Suprapubic skin (tissue), 4 donors: ENCODE data around the gene ANKRD44.

Experiments used
- EP300 ChIP-seq: sonication (generic); formaldehyde crosslinking; IDR thresholded peaks from one replicate; pipeline ENCODE4 v1.6.1; 2017; ENCODE audit warnings: antibody characterized with exemption
- POLR2A ChIP-seq, 2 donors: fragments of 450-650 bp; IDR thresholded peaks; one replicate each; pipeline ENCODE4 v1.6.1; 2017; ENCODE audit warnings: antibody characterized with exemption in 2 of 2, mild to moderate bottlenecking in 2 of 2, moderate library complexity in 2 of 2
- POLR2AphosphoS5 ChIP-seq, 3 donors: sonication (generic); formaldehyde crosslinking; IDR thresholded peaks; one replicate each; pipeline ENCODE4 v1.6.1; 2017; ENCODE audit warnings: antibody characterized with exemption in 3 of 3

DNA sequence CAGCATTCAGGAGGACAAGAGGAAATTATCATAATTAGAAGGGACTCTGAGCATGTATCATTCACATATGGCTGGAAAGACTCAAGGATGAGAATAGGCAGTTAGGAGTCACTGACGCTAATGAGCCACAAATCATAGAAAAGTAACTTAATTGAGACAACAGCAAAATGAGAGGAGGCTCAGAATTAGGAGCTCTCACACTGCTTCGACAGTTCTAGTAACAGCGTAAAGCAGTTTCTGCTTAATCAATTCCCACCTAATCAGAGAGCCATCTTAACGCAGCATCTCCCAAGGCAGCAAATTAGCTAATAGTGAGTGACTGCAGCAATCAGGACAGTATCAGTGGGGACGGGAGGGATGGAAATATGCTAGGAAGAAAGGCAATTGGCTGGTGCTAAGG is 32.8 kb downstream of the ANKRD44 start:
- no peak for TF ChIP-seq POLR2AphosphoS5 (IDR thresholded peaks at IDR 0.05)
- no peak for TF ChIP-seq POLR2A (IDR thresholded peaks at IDR 0.05)
- TF ChIP-seq EP300, result no peak
